ENCODE measurements around the gene DNAH5. TPM values are rescaled to one million over a fixed set of nuclear protein-coding genes. Genes with fewer than 3 reads are reported as not detected.
"Not testable (repeated sequence)": the region's sequence is repeated elsewhere in the genome, so short reads cannot be mapped to it uniquely, and the experiment has no call there.

Gene DNAH5
- total RNA-seq, 1 donor, result 0.36 TPM

- DNase-seq (ENCODE audit: insufficient read length, low spot score, missing footprints), result peak; percentile 76
- H3K36me3 ChIP-seq (ENCODE audit: insufficient read depth, low read length), result no peaks in the 10 kb centered on the region
- peaks cover 3% of the 10 kb centered on the region for H3K79me2 ChIP-seq (ENCODE audit: insufficient read depth, low read length)
- H3K9me3 ChIP-seq (ENCODE audit: low read depth, low read length), result no peaks in the 10 kb centered on the region
- no peaks in the 10 kb centered on the region for H4K20me1 ChIP-seq (ENCODE audit: insufficient read depth, low read length)
- H2AFZ ChIP-seq (ENCODE audit: low read length), result peak overlapping the region; percentile 6
- H3K27me3 ChIP-seq (ENCODE audit: insufficient read depth, low read length), result no peaks in the 10 kb centered on the region
- H3K4me2 ChIP-seq (ENCODE audit: insufficient read depth, low read length), result peak overlapping the region; percentile 81
- H3K4me1 ChIP-seq (ENCODE audit: insufficient read depth, low read length), result peaks cover 16% of the 10 kb centered on the region
- H3K4me3 ChIP-seq (ENCODE audit: insufficient read depth, low read length), result peak overlapping the region; percentile 54
- TF ChIP-seq CTCF (IDR thresholded peaks at IDR 0.05; ENCODE audit: extremely low read depth, low read depth, low read length), result no peak
- H3K27ac ChIP-seq (ENCODE audit: low read depth, low read length), result peak overlapping the region; percentile 68
These were observed 41.4 kb upstream of the DNAH5 start for GRCh38 chr5:13985731-13986418.

- peaks cover 16% of the 10 kb centered on the region for H3K4me1 ChIP-seq (ENCODE audit: insufficient read depth, low read length)
- not testable (repeated sequence) for H4K20me1 ChIP-seq (ENCODE audit: insufficient read depth, low read length); H3K36me3 ChIP-seq (ENCODE audit: insufficient read depth, low read length); DNase-seq (ENCODE audit: insufficient read length, low spot score, missing footprints); H2AFZ ChIP-seq (ENCODE audit: low read length); H3K79me2 ChIP-seq (ENCODE audit: insufficient read depth, low read length); H3K4me2 ChIP-seq (ENCODE audit: insufficient read depth, low read length); H3K27ac ChIP-seq (ENCODE audit: low read depth, low read length); H3K4me3 ChIP-seq (ENCODE audit: insufficient read depth, low read length); H3K27me3 ChIP-seq (ENCODE audit: insufficient read depth, low read length); H3K9me3 ChIP-seq (ENCODE audit: low read depth, low read length)
These were observed 40.4 kb upstream of the DNAH5 start for GRCh38 chr5:13984888-13985287.

GRCh38 chr5:13976867-13977830 is 32.7 kb upstream of the DNAH5 start:
- no peaks in the 10 kb centered on the region for H3K36me3 ChIP-seq (ENCODE audit: insufficient read depth, low read length)
- no peak overlapping the region for H3K4me2 ChIP-seq (ENCODE audit: insufficient read depth, low read length)
- no peak overlapping the region for H3K27ac ChIP-seq (ENCODE audit: low read depth, low read length)
- no peak overlapping the region for H2AFZ ChIP-seq (ENCODE audit: low read length)
- H3K4me3 ChIP-seq (ENCODE audit: insufficient read depth, low read length), result no peak overlapping the region
- no peaks in the 10 kb centered on the region for H4K20me1 ChIP-seq (ENCODE audit: insufficient read depth, low read length)
- no peaks in the 10 kb centered on the region for H3K79me2 ChIP-seq (ENCODE audit: insufficient read depth, low read length)
- TF ChIP-seq CTCF (IDR thresholded peaks at IDR 0.05; ENCODE audit: extremely low read depth, low read depth, low read length), result peak; percentile 56
- no peaks in the 10 kb centered on the region for H3K9me3 ChIP-seq (ENCODE audit: low read depth, low read length)
- H3K4me1 ChIP-seq (ENCODE audit: insufficient read depth, low read length), result peaks cover 3% of the 10 kb centered on the region
- H3K27me3 ChIP-seq (ENCODE audit: insufficient read depth, low read length), result peaks cover 8% of the 10 kb centered on the region
- peak; percentile 76 for DNase-seq (ENCODE audit: insufficient read length, low spot score, missing footprints)

- no peak for DNase-seq (ENCODE audit: insufficient read length, low spot score, missing footprints)
- peaks cover 16% of the 10 kb centered on the region for H3K27me3 ChIP-seq (ENCODE audit: insufficient read depth, low read length)
- no peak overlapping the region for H3K27ac ChIP-seq (ENCODE audit: low read depth, low read length)
- peaks cover 3% of the 10 kb centered on the region for H3K4me1 ChIP-seq (ENCODE audit: insufficient read depth, low read length)
- no peaks in the 10 kb centered on the region for H3K79me2 ChIP-seq (ENCODE audit: insufficient read depth, low read length)
- no peak overlapping the region for H3K4me2 ChIP-seq (ENCODE audit: insufficient read depth, low read length)
- no peak overlapping the region for H3K4me3 ChIP-seq (ENCODE audit: insufficient read depth, low read length)
- H2AFZ ChIP-seq (ENCODE audit: low read length), result no peak overlapping the region
- H3K9me3 ChIP-seq (ENCODE audit: low read depth, low read length), result no peaks in the 10 kb centered on the region
- H3K36me3 ChIP-seq (ENCODE audit: insufficient read depth, low read length), result no peaks in the 10 kb centered on the region
- no peaks in the 10 kb centered on the region for H4K20me1 ChIP-seq (ENCODE audit: insufficient read depth, low read length)
- no peak for TF ChIP-seq CTCF (IDR thresholded peaks at IDR 0.05; ENCODE audit: extremely low read depth, low read depth, low read length)
These were observed 31.7 kb upstream of the DNAH5 start for GRCh38 chr5:13976223-13976622.

All from osteoblast (primary cell).